ENCODE measurements around the gene FOXC2.

FOXC2 gene

GRCh38 chr16:86533076-86533475 lies 33.6 kb upstream of the FOXC2 start:
- DNase-seq (ENCODE audit: low spot score) = no peak

GRCh38 chr16:86533767-86534351 lies 32.8 kb upstream of the FOXC2 start:
- no peak for DNase-seq (ENCODE audit: low spot score)

- DNase-seq (ENCODE audit: low spot score) = no peak
Measured at GRCh38 chr16:86534779-86535615, 31.6 kb upstream of the FOXC2 start.

GRCh38 chr16:86536621-86537020 lies 30.0 kb upstream of the FOXC2 start:
- no peak for DNase-seq (ENCODE audit: low spot score)

GRCh38 chr16:86537486-86537885 lies 29.1 kb upstream of the FOXC2 start:
- DNase-seq (ENCODE audit: low spot score) = no peak

GRCh38 chr16:86538196-86538780 lies 28.3 kb upstream of the FOXC2 start:
- DNase-seq (ENCODE audit: low spot score) = no peak

- no peak for DNase-seq (ENCODE audit: low spot score)
Measured at GRCh38 chr16:86540894-86541293, 25.7 kb upstream of the FOXC2 start.

- DNase-seq (ENCODE audit: low spot score) = no peak
Measured at GRCh38 chr16:86541560-86541959, 25.1 kb upstream of the FOXC2 start.

GRCh38 chr16:86542756-86543750 lies 23.6 kb upstream of the FOXC2 start:
- no peak for DNase-seq (ENCODE audit: low spot score)

- DNase-seq (ENCODE audit: low spot score) = no peak
Measured at GRCh38 chr16:86545481-86545880, 21.1 kb upstream of the FOXC2 start.

GRCh38 chr16:86545954-86546637 lies 20.5 kb upstream of the FOXC2 start:
- DNase-seq (ENCODE audit: low spot score) = no peak

GRCh38 chr16:86546638-86547013 lies 20.0 kb upstream of the FOXC2 start:
- DNase-seq (ENCODE audit: low spot score) = no peak

GRCh38 chr16:86547286-86547685 lies 19.3 kb upstream of the FOXC2 start:
- DNase-seq (ENCODE audit: low spot score) = no peak

GRCh38 chr16:86549076-86549892 lies 17.3 kb upstream of the FOXC2 start:
- DNase-seq (ENCODE audit: low spot score) = no peak

- DNase-seq (ENCODE audit: low spot score) = no peak
Measured at GRCh38 chr16:86549893-86550190, 16.8 kb upstream of the FOXC2 start.

- DNase-seq (ENCODE audit: low spot score) = no peak
Measured at GRCh38 chr16:86550281-86550680, 16.3 kb upstream of the FOXC2 start.

GRCh38 chr16:86553356-86553755 lies 13.3 kb upstream of the FOXC2 start:
- no peak for DNase-seq (ENCODE audit: low spot score)

- no peak for DNase-seq (ENCODE audit: low spot score)
Measured at GRCh38 chr16:86554599-86554916, 12.1 kb upstream of the FOXC2 start.

GRCh38 chr16:86554917-86555703 lies 11.5 kb upstream of the FOXC2 start, which contains the start of gene MTHFSD:
Gene MTHFSD (minus strand): TSS chr16:86555235. CDS start chr16:86555184, 51 bp downstream.
- peak; percentile 100 for DNase-seq (ENCODE audit: low spot score)

- no peak for DNase-seq (ENCODE audit: low spot score)
Measured at GRCh38 chr16:86555704-86556075, 10.9 kb upstream of the FOXC2 start.

Measured in AG08396 (cell line).